ENCODE measurements around the gene FMO2.

FMO2 gene

GRCh38 chr1:171185091-171185490 is at the start of gene FMO2:
FMO2 (plus strand) TSS chr1:171185300; CDS start chr1:171185714, 414 bp downstream.
- peak; percentile 46 for DNase-seq

GRCh38 chr1:171137580-171137979 is 47.5 kb upstream of the FMO2 start:
- DNase-seq, result no peak

GRCh38 chr1:171138980-171139379 is 46.1 kb upstream of the FMO2 start:
- no peak for DNase-seq

- DNase-seq, result no peak
Observed at GRCh38 chr1:171139890-171140289, 45.2 kb upstream of the FMO2 start.

GRCh38 chr1:171140401-171140800 is 44.7 kb upstream of the FMO2 start:
- no peak for DNase-seq

GRCh38 chr1:171140956-171141687 is 44.0 kb upstream of the FMO2 start:
- peak; percentile 60 for DNase-seq

- DNase-seq, result peak; percentile 73
Observed at GRCh38 chr1:171141688-171142415, 43.2 kb upstream of the FMO2 start.

GRCh38 chr1:171142416-171143385 is 42.4 kb upstream of the FMO2 start:
- DNase-seq, result peak; percentile 72

- no peak for DNase-seq
Observed at GRCh38 chr1:171150156-171150555, 34.9 kb upstream of the FMO2 start.

GRCh38 chr1:171152549-171152948 is 32.6 kb upstream of the FMO2 start:
- no peak for DNase-seq

GRCh38 chr1:171155484-171155883 is 29.6 kb upstream of the FMO2 start:
- DNase-seq, result no peak

GRCh38 chr1:171158096-171158495 is 27.0 kb upstream of the FMO2 start:
- DNase-seq, result no peak

- DNase-seq, result no peak
Observed at GRCh38 chr1:171158551-171158950, 26.5 kb upstream of the FMO2 start.

GRCh38 chr1:171159148-171159547 is 26.0 kb upstream of the FMO2 start:
- no peak for DNase-seq

- DNase-seq, result no peak
Observed at GRCh38 chr1:171160211-171160610, 24.9 kb upstream of the FMO2 start.

- DNase-seq, result no peak
Observed at GRCh38 chr1:171160639-171161354, 24.3 kb upstream of the FMO2 start.

GRCh38 chr1:171161431-171161830 is 23.7 kb upstream of the FMO2 start:
- DNase-seq, result no peak

- DNase-seq, result no peak
Observed at GRCh38 chr1:171166361-171166760, 18.7 kb upstream of the FMO2 start.

GRCh38 chr1:171167785-171168184 is 17.3 kb upstream of the FMO2 start:
- no peak for DNase-seq

GRCh38 chr1:171172471-171172870 is 12.6 kb upstream of the FMO2 start:
- no peak for DNase-seq

- no peak for DNase-seq
Observed at GRCh38 chr1:171173069-171173468, 12.0 kb upstream of the FMO2 start.

GRCh38 chr1:171174560-171175294 is 10.4 kb upstream of the FMO2 start:
- DNase-seq, result no peak
